ENCODE results near the gene COG5.

GRCh38 chr7:107269790-107270189, 293.9 kb downstream of the COG5 start:
- no peak for TF ChIP-seq ZNF837 (tag by site-specific recombination; IDR thresholded peaks at IDR 0.05)
- TF ChIP-seq CTCF (tag by site-specific recombination; IDR thresholded peaks at IDR 0.05): no peak
- TF ChIP-seq ZNF776 (tag by site-specific recombination; IDR thresholded peaks at IDR 0.05; ENCODE audit: borderline replicate concordance): no peak
- TF ChIP-seq BCL6B (tag by site-specific recombination; IDR thresholded peaks at IDR 0.05): no peak
- TF ChIP-seq ZSCAN5A (tag by site-specific recombination; IDR thresholded peaks at IDR 0.05): no peak
- TF ChIP-seq ZNF433 (tag by site-specific recombination; IDR thresholded peaks at IDR 0.05; ENCODE audit: low read depth): no peak
- no peak for TF ChIP-seq SETDB1 (IDR thresholded peaks at IDR 0.05; ENCODE audit: insufficient read length, low read length)

Measured in HEK293 (cell line).